ENCODE measurements around the gene ZNF408. TPM values are rescaled to one million over a fixed set of nuclear protein-coding genes. Genes with fewer than 3 reads are reported as not detected.
A peak's percentile ranks its signal among the peaks of the same experiment; 100 is the strongest.

The ZNF408 gene
- 12.9 and 14.1 TPM in 2 replicates for total RNA-seq

DNA sequence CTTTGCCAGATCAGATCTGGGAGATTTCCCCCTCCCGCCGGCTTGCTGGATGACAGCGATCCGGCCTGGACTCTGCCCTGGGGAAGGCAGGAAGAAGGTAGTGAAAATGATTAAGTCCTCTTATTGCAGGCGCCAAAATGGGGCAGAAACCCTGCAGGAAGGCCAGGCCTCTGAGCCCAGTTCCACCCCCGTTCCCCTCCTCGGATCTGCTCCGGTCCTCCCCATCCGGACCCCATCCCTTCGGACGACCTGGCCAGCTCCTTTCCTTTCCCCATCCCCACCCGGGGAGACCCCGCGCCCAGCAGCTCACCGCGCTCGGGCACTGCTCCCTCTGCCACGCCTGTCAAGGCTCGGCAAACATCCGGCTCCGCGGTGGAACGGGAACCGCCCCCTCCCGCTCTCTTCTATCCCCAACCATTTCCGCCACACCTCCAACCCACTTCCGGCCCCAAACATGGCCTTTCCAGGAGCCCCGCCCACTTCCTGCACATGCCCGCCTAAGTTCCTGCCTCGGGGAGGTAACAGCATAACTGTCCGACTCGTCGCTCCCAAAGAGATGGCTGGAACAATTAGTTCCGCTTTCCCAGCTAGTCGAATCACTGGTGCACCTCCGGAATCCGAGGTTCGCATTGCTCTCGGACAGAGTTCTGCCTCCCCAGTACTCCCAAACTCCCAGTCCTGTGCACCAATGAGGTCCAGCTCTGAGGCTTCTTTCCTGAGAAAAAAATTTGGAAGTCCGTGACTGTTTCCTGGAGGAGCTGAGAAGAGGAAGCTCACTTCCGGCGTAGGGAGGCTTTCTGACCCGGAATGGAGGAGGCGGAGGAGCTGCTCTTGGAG lies at the start of gene ZNF408, which contains the start of gene ARHGAP1:
Gene ZNF408, plus strand, starts transcription at position 791 of the 837 bp plus-strand sequence. Its CDS starts 17 bp downstream, at position 808.
Gene ARHGAP1, minus strand, starts transcription at position 379 of the 837 bp plus-strand sequence. CDS start 4,512 bp downstream, outside the sequence.
- H3K27me3 Mint-ChIP-seq: peaks cover 3% of the 10 kb centered on the region
- peaks cover 43% of the 10 kb centered on the region for H3K36me3 Mint-ChIP-seq (ENCODE audit: low read depth)
- peaks cover 3% of the 10 kb centered on the region for H3K9me3 Mint-ChIP-seq
- intact Hi-C loops (cut with micrococcal nuclease): loop anchor here (1.0 to 5.0 kb wide), 7 partner anchors 30 to 1066 kb away; partner anchors contain the start of genes ARFGAP2, ATG13, CKAP5 and CSTPP1
- peak; percentile 100 for DNase-seq
- H3K4me3 Mint-ChIP-seq: peak within 1 kb of the TSS; percentile 99
- H3K27ac Mint-ChIP-seq: peak within 1 kb of the TSS; percentile 98
- peaks cover 38% of the 10 kb centered on the region for H3K4me1 Mint-ChIP-seq

DNA sequence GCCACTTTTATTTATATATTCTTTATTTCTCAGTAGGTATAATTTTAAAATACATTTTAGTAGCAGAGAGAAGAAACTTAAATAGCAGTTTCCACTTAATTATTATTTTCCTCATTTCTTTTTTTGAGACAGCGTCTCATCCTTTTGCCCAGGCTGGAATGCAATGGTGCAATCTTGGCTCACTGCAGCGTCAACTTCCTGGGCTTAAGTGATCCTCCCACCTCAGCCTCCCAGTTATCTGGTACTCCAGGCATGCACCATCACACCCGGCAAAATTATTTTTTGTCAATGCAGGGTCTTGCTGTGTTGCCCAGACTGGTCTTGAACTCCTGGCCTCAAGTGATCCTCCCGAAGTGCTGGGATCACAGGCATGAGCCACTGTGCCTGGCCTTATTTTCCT lies 45.2 kb upstream of the ZNF408 start:
- Mint-ChIP-seq H3K4me3 (no peak overlapping the region), H3K36me3 (ENCODE audit: low read depth) (peaks cover 41% of the 10 kb centered on the region), H3K4me1 (no peaks in the 10 kb centered on the region), H3K27me3 (no peaks in the 10 kb centered on the region), H3K9me3 (no peaks in the 10 kb centered on the region), H3K27ac (no peak overlapping the region)
- no peak for DNase-seq
- intact Hi-C loops (cut with micrococcal nuclease): no loop called here

DNA sequence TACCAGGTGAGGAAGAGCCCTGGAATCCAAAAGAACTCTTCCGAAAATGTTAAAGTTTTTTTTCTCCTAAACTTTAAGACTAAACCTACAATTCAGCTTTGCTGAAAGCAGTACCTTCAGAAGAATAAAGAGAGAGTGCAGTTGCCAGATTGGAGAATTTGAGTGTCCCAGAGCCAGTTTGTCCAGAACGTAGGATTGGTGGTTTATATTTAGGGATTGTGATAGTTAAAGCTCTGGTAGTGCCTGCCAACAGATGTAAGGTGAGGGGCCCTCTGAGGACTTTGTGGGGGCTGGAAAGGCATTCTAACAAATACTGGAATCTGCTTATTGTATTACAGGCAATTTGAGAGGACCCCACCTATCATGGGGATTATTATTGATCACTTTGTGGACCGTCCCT lies 43.6 kb upstream of the ZNF408 start:
- H3K27me3 Mint-ChIP-seq: no peaks in the 10 kb centered on the region
- peaks cover 36% of the 10 kb centered on the region for H3K36me3 Mint-ChIP-seq (ENCODE audit: low read depth)
- no peaks in the 10 kb centered on the region for H3K4me1 Mint-ChIP-seq
- no peak for DNase-seq
- no peak overlapping the region for H3K27ac Mint-ChIP-seq
- intact Hi-C loops (cut with micrococcal nuclease): no loop called here
- H3K9me3 Mint-ChIP-seq: no peaks in the 10 kb centered on the region
- no peak overlapping the region for H3K4me3 Mint-ChIP-seq

DNA sequence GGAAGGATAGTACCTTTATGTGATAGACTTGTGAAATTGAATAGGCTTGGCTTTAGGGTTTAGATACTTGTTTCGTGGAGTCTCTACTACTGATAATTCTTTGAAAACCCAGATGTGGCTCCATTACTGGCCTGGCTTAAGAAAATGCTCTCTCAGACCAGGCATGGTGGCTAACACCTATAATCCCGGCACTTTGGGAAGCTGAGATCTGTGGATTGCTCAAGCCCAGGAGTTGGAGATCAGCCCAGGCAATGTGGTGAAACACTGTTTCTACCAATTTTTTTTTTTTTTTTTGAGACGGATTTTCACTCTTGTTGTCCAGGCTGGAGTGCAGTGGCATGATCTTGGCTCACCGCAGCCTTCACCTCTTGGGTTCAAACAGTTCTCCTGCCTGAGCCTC lies 42.6 kb upstream of the ZNF408 start:
- Mint-ChIP-seq H3K4me1 (no peaks in the 10 kb centered on the region), H3K4me3 (no peak overlapping the region), H3K36me3 (ENCODE audit: low read depth) (peaks cover 42% of the 10 kb centered on the region), H3K27ac (no peak overlapping the region), H3K9me3 (no peaks in the 10 kb centered on the region), H3K27me3 (no peaks in the 10 kb centered on the region)
- DNase-seq: no peak
- intact Hi-C loops (cut with micrococcal nuclease): no loop called here

DNA sequence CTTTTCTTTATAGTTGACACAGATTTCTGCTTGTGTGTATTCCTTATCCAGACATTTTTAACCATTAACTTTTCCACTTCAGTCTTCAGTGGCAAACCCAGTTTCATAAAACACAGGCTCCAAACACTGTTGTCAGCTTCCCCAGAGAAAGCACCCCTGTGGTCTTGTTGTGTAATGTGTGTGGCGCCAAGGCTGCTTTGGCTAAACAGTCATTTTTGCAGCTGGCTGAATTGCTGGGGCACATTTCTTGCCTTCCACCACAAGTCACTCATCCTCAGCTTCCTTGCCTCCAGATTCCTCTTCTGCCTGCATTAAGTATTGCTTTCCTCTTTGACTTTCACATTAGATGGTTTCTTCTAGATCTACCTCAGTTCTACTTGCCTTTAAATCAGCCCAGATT lies 40.9 kb upstream of the ZNF408 start:
- H3K27ac Mint-ChIP-seq: no peak overlapping the region
- no peak for DNase-seq
- H3K4me1 Mint-ChIP-seq: no peaks in the 10 kb centered on the region
- no peaks in the 10 kb centered on the region for H3K9me3 Mint-ChIP-seq
- H3K36me3 Mint-ChIP-seq (ENCODE audit: low read depth): peaks cover 47% of the 10 kb centered on the region
- H3K4me3 Mint-ChIP-seq: no peak overlapping the region
- intact Hi-C loops (cut with micrococcal nuclease): no loop called here
- no peaks in the 10 kb centered on the region for H3K27me3 Mint-ChIP-seq

DNA sequence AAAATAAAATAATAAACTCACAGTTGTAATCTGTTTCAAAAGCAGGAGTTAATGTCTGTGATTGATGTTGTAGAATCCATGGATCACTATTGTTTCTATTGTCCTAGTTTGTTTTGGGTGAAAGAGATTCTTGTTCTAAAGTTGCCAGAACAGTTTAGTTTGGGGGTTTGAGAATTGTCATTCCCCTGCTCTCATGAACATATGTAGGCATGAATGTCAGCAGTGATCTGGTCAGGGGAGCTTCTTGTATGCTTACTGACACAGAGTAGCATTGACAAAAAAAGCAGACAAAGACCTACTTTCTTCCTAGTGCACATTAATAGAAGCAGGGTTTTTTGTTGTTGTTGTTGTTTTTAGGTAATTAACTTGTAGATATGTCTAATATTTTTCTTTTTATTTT lies 39.0 kb upstream of the ZNF408 start:
- intact Hi-C loops (cut with micrococcal nuclease): no loop called here
- Mint-ChIP-seq H3K4me1 (no peaks in the 10 kb centered on the region), H3K36me3 (ENCODE audit: low read depth) (peaks cover 53% of the 10 kb centered on the region), H3K27ac (no peak overlapping the region), H3K27me3 (no peaks in the 10 kb centered on the region), H3K4me3 (no peak overlapping the region), H3K9me3 (no peaks in the 10 kb centered on the region)
- no peak for DNase-seq

DNA sequence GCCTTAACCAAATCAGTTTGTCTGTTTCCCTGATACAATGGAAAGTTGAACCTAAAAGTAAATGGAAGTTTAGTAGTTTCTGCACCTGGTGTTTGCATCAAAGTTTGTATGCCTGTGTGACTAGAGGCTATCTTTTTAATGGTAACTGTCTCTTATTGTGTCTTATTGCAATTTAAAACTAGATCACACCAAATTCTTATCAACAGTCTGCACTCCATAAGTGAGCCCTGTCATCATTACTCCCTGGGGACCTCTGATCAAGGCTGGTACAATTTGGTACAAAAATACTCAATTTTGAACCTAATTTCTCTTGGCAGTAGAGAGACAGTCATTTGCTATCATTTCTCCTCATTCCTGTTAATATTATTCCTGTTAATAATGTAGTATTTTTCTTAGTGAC lies 38.5 kb upstream of the ZNF408 start:
- no peak overlapping the region for H3K27ac Mint-ChIP-seq
- H3K27me3 Mint-ChIP-seq: no peaks in the 10 kb centered on the region
- H3K9me3 Mint-ChIP-seq: no peaks in the 10 kb centered on the region
- intact Hi-C loops (cut with micrococcal nuclease): no loop called here
- peaks cover 53% of the 10 kb centered on the region for H3K36me3 Mint-ChIP-seq (ENCODE audit: low read depth)
- H3K4me1 Mint-ChIP-seq: no peaks in the 10 kb centered on the region
- no peak for DNase-seq
- H3K4me3 Mint-ChIP-seq: no peak overlapping the region

DNA sequence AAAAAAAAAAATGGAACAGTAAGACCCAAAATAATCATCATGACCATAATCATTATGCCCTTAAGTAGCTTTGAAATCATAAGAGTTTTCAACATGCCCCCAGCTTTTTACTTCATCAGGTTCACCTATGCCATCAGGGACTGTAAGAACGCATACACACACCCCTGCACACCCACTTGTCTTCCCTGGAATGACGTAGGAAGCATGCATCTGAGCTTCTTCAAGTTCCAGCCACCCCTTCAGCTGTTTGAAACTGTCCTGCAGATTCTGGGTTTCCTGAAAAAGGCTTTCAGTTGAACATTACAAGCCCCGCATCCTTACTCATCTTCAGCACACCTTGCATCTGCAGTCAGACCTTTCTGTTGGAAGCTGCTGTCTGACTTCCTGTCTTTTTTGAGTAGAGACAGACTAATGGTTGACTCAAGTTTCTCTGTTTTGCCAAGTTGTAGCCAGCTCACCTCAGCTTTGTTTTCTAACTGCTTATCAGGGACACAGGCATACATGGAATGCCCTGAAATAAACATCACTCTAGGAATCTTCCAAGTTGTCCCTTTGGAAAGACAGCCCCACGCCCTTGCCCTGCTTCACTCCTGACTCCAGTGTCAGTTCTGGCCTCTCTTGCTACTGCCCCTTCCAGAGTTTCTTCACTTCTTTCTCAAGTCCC lies 37.4 kb upstream of the ZNF408 start:
- H3K4me1 Mint-ChIP-seq: no peaks in the 10 kb centered on the region
- H3K9me3 Mint-ChIP-seq: no peaks in the 10 kb centered on the region
- no peaks in the 10 kb centered on the region for H3K27me3 Mint-ChIP-seq
- no peak overlapping the region for H3K27ac Mint-ChIP-seq
- no peak overlapping the region for H3K4me3 Mint-ChIP-seq
- H3K36me3 Mint-ChIP-seq (ENCODE audit: low read depth): peaks cover 46% of the 10 kb centered on the region
- DNase-seq: no peak
- intact Hi-C loops (cut with micrococcal nuclease): no loop called here

DNA sequence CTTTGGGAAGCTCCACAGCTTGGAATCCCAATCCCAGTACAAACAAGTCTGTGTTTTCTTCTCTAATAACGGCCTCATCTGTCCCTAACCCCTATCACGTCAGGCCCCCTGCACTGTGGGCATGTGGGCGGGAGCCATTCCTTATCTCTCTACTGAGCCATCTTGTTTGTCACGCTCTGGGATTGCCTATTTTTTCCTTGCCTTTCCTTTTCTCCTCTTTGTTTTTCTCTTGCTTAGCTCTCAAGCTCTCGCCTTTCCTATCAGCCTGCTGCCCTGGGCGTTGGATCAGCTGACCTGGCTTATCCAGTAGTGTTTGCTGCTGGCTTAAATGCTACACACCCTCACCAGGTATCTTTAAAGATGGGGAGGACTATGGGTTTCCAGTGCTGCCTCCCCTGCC lies 36.2 kb upstream of the ZNF408 start:
- intact Hi-C loops (cut with micrococcal nuclease): no loop called here
- Mint-ChIP-seq H3K27me3 (no peaks in the 10 kb centered on the region), H3K9me3 (no peaks in the 10 kb centered on the region), H3K36me3 (ENCODE audit: low read depth) (peaks cover 46% of the 10 kb centered on the region), H3K4me3 (no peak overlapping the region), H3K27ac (no peak overlapping the region), H3K4me1 (peaks cover 4% of the 10 kb centered on the region)
- no peak for DNase-seq

DNA sequence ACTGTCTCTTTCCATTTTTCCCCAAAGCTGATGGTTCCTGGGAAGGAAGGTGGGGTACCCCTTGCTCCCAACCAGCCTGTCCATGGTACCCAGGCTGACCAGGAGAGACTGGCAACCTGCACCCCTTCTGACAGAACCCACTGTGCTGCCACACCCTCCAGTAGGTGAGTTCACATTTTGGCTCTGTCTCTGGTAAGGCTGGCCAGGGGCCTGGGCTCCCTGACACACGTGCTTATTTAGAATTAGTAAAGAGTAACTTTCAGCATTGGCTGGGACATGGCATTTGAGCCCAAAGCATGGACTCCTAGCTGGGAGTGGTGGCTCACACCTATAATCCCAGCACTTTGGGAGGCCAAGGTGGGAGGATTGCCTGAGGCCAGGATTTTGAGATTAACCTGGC lies 35.5 kb upstream of the ZNF408 start:
- no peaks in the 10 kb centered on the region for H3K9me3 Mint-ChIP-seq
- no peaks in the 10 kb centered on the region for H3K27me3 Mint-ChIP-seq
- DNase-seq: no peak
- intact Hi-C loops (cut with micrococcal nuclease): no loop called here
- H3K4me1 Mint-ChIP-seq: peaks cover 10% of the 10 kb centered on the region
- H3K4me3 Mint-ChIP-seq: no peak overlapping the region
- no peak overlapping the region for H3K27ac Mint-ChIP-seq
- peaks cover 47% of the 10 kb centered on the region for H3K36me3 Mint-ChIP-seq (ENCODE audit: low read depth)

DNA sequence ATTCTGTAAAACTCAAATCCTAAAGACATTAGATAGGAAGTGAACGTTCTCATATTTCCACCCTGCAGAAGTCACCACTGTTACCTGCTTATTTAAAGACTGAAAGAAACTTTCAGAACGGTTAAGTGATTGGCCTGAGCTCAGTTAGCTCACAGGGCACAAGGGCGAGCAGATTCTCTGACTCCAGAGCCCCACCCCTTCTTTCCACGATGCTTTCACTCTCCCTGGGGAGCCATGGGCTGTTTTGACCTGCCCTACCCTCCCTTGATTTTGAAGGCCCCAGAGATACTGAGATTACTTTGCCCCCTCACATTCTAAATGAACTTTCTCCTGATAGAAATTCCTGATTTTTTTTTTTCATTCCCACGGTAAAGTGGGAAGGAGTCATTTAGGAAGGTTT lies 34.3 kb upstream of the ZNF408 start:
- no peak overlapping the region for H3K27ac Mint-ChIP-seq
- no peaks in the 10 kb centered on the region for H3K27me3 Mint-ChIP-seq
- H3K4me3 Mint-ChIP-seq: no peak overlapping the region
- peaks cover 52% of the 10 kb centered on the region for H3K36me3 Mint-ChIP-seq (ENCODE audit: low read depth)
- intact Hi-C loops (cut with micrococcal nuclease): no loop called here
- H3K4me1 Mint-ChIP-seq: peaks cover 18% of the 10 kb centered on the region
- no peaks in the 10 kb centered on the region for H3K9me3 Mint-ChIP-seq
- DNase-seq: no peak

DNA sequence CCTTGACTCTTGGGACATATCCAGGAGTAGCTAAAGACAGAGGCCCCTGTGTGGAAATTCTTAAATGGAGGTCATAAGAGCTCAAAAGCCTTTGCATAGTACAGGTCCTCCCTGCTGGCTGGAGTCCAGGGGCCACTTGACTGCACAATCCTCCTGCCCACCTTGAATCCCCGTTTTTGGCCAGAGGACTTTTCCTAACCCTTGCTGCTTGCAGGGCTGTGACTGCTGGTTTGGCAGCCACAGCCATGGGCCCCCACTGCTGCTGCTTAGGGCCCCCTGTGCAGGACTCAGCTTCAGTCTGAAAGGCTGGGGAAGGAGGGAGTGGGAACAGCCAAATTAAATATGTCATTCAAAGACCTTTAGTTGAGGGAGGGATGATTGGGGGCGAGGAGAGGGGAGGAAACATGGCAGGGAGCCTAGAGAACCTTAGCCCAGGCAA lies 33.8 kb upstream of the ZNF408 start:
- no peaks in the 10 kb centered on the region for H3K9me3 Mint-ChIP-seq
- no peak for DNase-seq
- intact Hi-C loops (cut with micrococcal nuclease): no loop called here
- H3K27ac Mint-ChIP-seq: no peak overlapping the region
- H3K4me1 Mint-ChIP-seq: peaks cover 23% of the 10 kb centered on the region
- peaks cover 56% of the 10 kb centered on the region for H3K36me3 Mint-ChIP-seq (ENCODE audit: low read depth)
- H3K4me3 Mint-ChIP-seq: no peak overlapping the region
- no peaks in the 10 kb centered on the region for H3K27me3 Mint-ChIP-seq

DNA sequence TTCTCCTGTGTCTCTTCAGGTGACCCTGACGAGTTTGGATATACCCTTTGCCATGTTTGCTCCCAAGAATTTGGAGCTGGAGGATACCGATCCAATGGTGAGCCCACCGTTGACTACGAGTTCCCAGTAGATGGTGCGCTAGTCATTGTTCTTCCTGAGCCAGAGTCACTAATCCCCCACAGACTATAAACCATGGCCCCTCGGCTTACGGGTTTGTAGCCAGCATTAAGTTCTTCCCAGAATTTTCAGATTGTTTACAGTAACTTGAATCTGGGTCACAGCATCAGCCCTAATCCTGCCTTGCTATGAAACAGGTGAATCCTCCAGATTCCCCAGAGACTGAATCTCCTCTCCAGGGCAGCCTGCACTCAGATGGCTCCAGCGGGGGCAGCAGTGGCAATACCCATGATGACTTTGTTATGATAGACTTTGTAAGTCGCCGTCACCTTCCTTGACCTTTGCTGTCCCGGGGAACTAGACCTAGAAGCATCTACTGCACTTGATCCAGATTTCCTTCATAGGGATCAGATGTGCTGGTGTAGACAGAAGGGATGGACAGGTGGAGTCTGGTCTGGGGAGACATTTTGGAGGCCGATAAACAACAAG lies 32.2 kb upstream of the ZNF408 start:
- no peak overlapping the region for H3K4me3 Mint-ChIP-seq
- H3K9me3 Mint-ChIP-seq: no peaks in the 10 kb centered on the region
- no peak overlapping the region for H3K27ac Mint-ChIP-seq
- intact Hi-C loops (cut with micrococcal nuclease): no loop called here
- peaks cover 29% of the 10 kb centered on the region for H3K4me1 Mint-ChIP-seq
- no peaks in the 10 kb centered on the region for H3K27me3 Mint-ChIP-seq
- peaks cover 60% of the 10 kb centered on the region for H3K36me3 Mint-ChIP-seq (ENCODE audit: low read depth)
- no peak for DNase-seq

DNA sequence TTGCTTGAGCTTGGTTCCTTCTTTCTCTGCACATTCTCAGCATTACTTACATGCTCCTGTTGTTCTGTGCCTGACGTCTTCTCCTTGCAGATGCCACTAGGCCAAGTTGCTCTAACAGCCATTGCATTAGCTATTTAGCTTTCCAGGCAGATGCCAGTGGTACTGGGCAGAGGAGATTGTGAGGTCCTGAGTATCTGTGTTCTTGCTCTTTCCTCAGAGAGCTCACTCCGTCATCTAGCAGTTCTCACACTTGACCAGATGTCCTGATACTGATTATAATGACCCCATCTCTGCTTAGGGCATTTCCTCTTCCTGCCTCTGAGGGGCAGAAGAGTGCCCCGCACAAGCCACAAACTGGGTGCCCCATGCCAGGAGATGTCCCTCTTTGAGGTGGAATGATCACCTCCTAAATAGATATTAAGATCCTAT lies 31.1 kb upstream of the ZNF408 start:
- no peak overlapping the region for H3K4me3 Mint-ChIP-seq
- no peaks in the 10 kb centered on the region for H3K9me3 Mint-ChIP-seq
- DNase-seq: no peak
- peaks cover 34% of the 10 kb centered on the region for H3K4me1 Mint-ChIP-seq
- intact Hi-C loops (cut with micrococcal nuclease): loop anchor here (2.0 kb wide), 1 partner anchor 31 kb away; the partner anchor contains the start of genes ARHGAP1 and ZNF408
- H3K27me3 Mint-ChIP-seq: no peaks in the 10 kb centered on the region
- peaks cover 59% of the 10 kb centered on the region for H3K36me3 Mint-ChIP-seq (ENCODE audit: low read depth)
- H3K27ac Mint-ChIP-seq: peak overlapping the region; percentile 74
